ENCODE results near the gene NYAP2.

DNA sequence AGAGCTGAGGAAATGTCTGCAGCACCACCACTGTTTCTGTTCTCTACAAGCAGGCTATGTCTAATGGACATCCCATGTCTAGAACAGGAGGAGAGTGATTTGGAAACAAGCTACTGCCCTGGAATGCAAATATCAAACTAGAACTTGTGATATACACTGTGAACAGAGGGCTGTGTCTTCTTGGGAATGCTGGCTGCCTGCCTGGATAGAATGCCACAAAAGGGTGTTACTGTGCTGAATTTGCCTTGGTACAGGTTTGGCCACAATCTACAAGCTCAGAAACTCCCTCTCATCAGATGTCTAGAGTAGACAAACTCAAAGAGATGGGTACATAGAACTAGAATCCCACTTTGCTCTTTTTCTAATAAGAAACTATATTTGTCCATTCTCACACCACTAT is 170.5 kb downstream of the NYAP2 start:
- TF ChIP-seq, protein P1, sequence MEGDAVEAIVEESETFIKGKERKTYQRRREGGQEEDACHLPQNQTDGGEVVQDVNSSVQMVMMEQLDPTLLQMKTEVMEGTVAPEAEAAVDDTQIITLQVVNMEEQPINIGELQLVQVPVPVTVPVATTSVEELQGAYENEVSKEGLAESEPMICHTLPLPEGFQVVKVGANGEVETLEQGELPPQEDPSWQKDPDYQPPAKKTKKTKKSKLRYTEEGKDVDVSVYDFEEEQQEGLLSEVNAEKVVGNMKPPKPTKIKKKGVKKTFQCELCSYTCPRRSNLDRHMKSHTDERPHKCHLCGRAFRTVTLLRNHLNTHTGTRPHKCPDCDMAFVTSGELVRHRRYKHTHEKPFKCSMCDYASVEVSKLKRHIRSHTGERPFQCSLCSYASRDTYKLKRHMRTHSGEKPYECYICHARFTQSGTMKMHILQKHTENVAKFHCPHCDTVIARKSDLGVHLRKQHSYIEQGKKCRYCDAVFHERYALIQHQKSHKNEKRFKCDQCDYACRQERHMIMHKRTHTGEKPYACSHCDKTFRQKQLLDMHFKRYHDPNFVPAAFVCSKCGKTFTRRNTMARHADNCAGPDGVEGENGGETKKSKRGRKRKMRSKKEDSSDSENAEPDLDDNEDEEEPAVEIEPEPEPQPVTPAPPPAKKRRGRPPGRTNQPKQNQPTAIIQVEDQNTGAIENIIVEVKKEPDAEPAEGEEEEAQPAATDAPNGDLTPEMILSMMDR (conservative IDR thresholded peaks at IDR 0.05; ENCODE audit: low read length) = no peak
- no peak for TF ChIP-seq EZH2phosphoT487 (IDR thresholded peaks at IDR 0.05; ENCODE audit: borderline replicate concordance, low read depth, low read length)

Data from OCI-LY7 (cell line).